Stimulated activated CD8-positive, alpha-beta memory T cell treated with anti-CD3 and anti-CD28 coated beads, Interleukin-4, amount 100 ng/mL, for 24 hours (primary cell): ENCODE measurements around the gene PDCD7.
"Not testable (repeated sequence)": the region's sequence is repeated elsewhere in the genome, so short reads cannot be mapped to it uniquely, and the experiment has no call there.

ENCODE experiments used
- DNase-seq: peaks from one replicate; pipeline ENCODE4 v3.0.0-alpha.2; 2020; ENCODE audit warnings: low read depth

Gene PDCD7

GRCh38 chr15:65074946-65075345 is 58.7 kb downstream of the PDCD7 start:
- not testable (repeated sequence) for DNase-seq

- no peak for DNase-seq
Measured at GRCh38 chr15:65072617-65073016, 61.0 kb downstream of the PDCD7 start.

- DNase-seq, result no peak
Measured at GRCh38 chr15:65072027-65072426, 61.6 kb downstream of the PDCD7 start.

- DNase-seq, result no peak
Measured at GRCh38 chr15:65071381-65071811, 62.2 kb downstream of the PDCD7 start.

GRCh38 chr15:65069779-65070546 is 63.6 kb downstream of the PDCD7 start:
- no peak for DNase-seq

- no peak for DNase-seq
Measured at GRCh38 chr15:65069179-65069578, 64.4 kb downstream of the PDCD7 start.

- no peak for DNase-seq
Measured at GRCh38 chr15:65068403-65068788, 65.2 kb downstream of the PDCD7 start.

- DNase-seq, result no peak
Measured at GRCh38 chr15:65067645-65068402, 65.8 kb downstream of the PDCD7 start, which contains the start of gene RASL12. Gene RASL12 (minus strand): TSS chr15:65067991. CDS start chr15:65067835, 156 bp downstream.
